ENCODE results near the gene TTC39C. TPM values are rescaled to one million over a fixed set of nuclear protein-coding genes. Genes with fewer than 3 reads are reported as not detected.

Gene TTC39C
- total RNA-seq, 1 experiment from 2014 or later: 14.8 TPM

- intact Hi-C loops (cut with micrococcal nuclease; ENCODE audit: unreplicated experiment) (no loop called here), in situ Hi-C loops (cut with HindIII; ENCODE audit: low pct_unique_long_range_greater_than_20kb, low sequenced_read_pairs) (no loop called here)
- DNase-seq (ENCODE audit: low read depth, low spot score): no peak
- Histone ChIP-seq H3K4me3 (ENCODE audit: low read depth in 2 of 2, low read length in 2 of 2) (no peak overlapping the region), H3K9me3 (ENCODE audit: control insufficient read depth, insufficient read depth, low read depth, low read length) (no peaks in the 10 kb centered on the region), H3K27me3 (ENCODE audit: control insufficient read depth, insufficient read depth, low read length) (no peaks in the 10 kb centered on the region), H3K27ac (ENCODE audit: low read length) (no peak overlapping the region), H3K4me1 (ENCODE audit: control insufficient read depth, insufficient read depth, low read length) (no peaks in the 10 kb centered on the region), H3K36me3 (ENCODE audit: control insufficient read depth, insufficient read depth, low read length) (no peaks in the 10 kb centered on the region)
- no TSS peak for BruUV-seq (replicated peaks)
- ChIA-PET POLR2A (no interaction called here), CTCF (no interaction called here)
- TF ChIP-seq SIN3A (IDR thresholded peaks at IDR 0.05; ENCODE audit: borderline replicate concordance, insufficient read depth, low read depth, low read length) (no peak), CTCF (IDR thresholded peaks at IDR 0.05) (no peak), REST (IDR thresholded peaks at IDR 0.05; ENCODE audit: insufficient read depth in 1 of 2, low read depth in 2 of 2, low read length in 1 of 2) (no peak), POLR2AphosphoS5 (IDR thresholded peaks at IDR 0.05; ENCODE audit: low read depth, low read length) (no peak), TCF7L2 (IDR thresholded peaks at IDR 0.05; ENCODE audit: low read depth, low read length) (no peak)
- ATAC-seq: no peak
Observed at GRCh38 chr18:24083550-24083949, 69.0 kb downstream of the TTC39C start.

- DNase-seq (ENCODE audit: low read depth, low spot score): peak; percentile 43
- no TSS peak for BruUV-seq (replicated peaks)
- ChIA-PET POLR2A (no interaction called here), CTCF (no interaction called here)
- TF ChIP-seq TCF7L2 (IDR thresholded peaks at IDR 0.05; ENCODE audit: low read depth, low read length) (no peak), REST (IDR thresholded peaks at IDR 0.05; ENCODE audit: insufficient read depth in 1 of 2, low read depth in 2 of 2, low read length in 1 of 2) (no peak), CTCF (IDR thresholded peaks at IDR 0.05) (no peak), POLR2AphosphoS5 (IDR thresholded peaks at IDR 0.05; ENCODE audit: low read depth, low read length) (no peak), SIN3A (IDR thresholded peaks at IDR 0.05; ENCODE audit: borderline replicate concordance, insufficient read depth, low read depth, low read length) (no peak)
- no peak for ATAC-seq
- no peak overlapping the region for H3K27ac ChIP-seq (ENCODE audit: low read length)
- no peaks in the 10 kb centered on the region for H3K27me3 ChIP-seq (ENCODE audit: control insufficient read depth, insufficient read depth, low read length)
- H3K36me3 ChIP-seq (ENCODE audit: control insufficient read depth, insufficient read depth, low read length): no peaks in the 10 kb centered on the region
- H3K9me3 ChIP-seq (ENCODE audit: control insufficient read depth, insufficient read depth, low read depth, low read length): no peaks in the 10 kb centered on the region
- H3K4me1 ChIP-seq (ENCODE audit: control insufficient read depth, insufficient read depth, low read length): no peaks in the 10 kb centered on the region
- intact Hi-C loops (cut with micrococcal nuclease; ENCODE audit: unreplicated experiment): no loop called here
- H3K4me3 ChIP-seq (ENCODE audit: low read depth in 2 of 2, low read length in 2 of 2): no peak overlapping the region
- in situ Hi-C loops (cut with HindIII; ENCODE audit: low pct_unique_long_range_greater_than_20kb, low sequenced_read_pairs): no loop called here
Observed at GRCh38 chr18:24086082-24086481, 71.5 kb downstream of the TTC39C start.

Data from Panc1 (cell line).